ENCODE measurements around the gene ABTB2.

ABTB2 gene

GRCh38 chr11:34214961-34215805 lies 142.6 kb downstream of the ABTB2 start:
- ChIA-PET POLR2A (ENCODE audit: low non-redundant PET) (no interaction called here), CTCF (interaction anchor here (0.6 to 1.5 kb wide), 2 partner anchors 11 to 142 kb away, joined by 5 to 6 read pairs; partner anchors contain the start of gene ABTB2)
- peak; percentile 74 for DNase-seq (ENCODE audit: low spot score)
- H3K27ac ChIP-seq = peak overlapping the region; percentile 58
- no peak for TF ChIP-seq CTCF (conservative IDR thresholded peaks at IDR 0.05; ENCODE audit: low read depth)

GRCh38 chr11:34213366-34213765 lies 144.4 kb downstream of the ABTB2 start:
- CTCF ChIA-PET = no interaction called here
- POLR2A ChIA-PET (ENCODE audit: low non-redundant PET) = no interaction called here
- no peak for TF ChIP-seq CTCF (conservative IDR thresholded peaks at IDR 0.05; ENCODE audit: low read depth)
- H3K27ac ChIP-seq = no peak overlapping the region
- no peak for DNase-seq (ENCODE audit: low spot score)

- TF ChIP-seq CTCF (conservative IDR thresholded peaks at IDR 0.05; ENCODE audit: low read depth) = no peak
- DNase-seq (ENCODE audit: low spot score) = no peak
- no peak overlapping the region for H3K27ac ChIP-seq
- ChIA-PET CTCF (no interaction called here), POLR2A (ENCODE audit: low non-redundant PET) (no interaction called here)
These were observed 145.2 kb downstream of the ABTB2 start for GRCh38 chr11:34212566-34212965.

GRCh38 chr11:34209809-34210208 lies 148.0 kb downstream of the ABTB2 start:
- POLR2A ChIA-PET (ENCODE audit: low non-redundant PET) = no interaction called here
- CTCF ChIA-PET = interaction anchor here (0.8 kb wide), 1 partner anchor 28 kb away, joined by 3 read pairs; no protein-coding TSS in a partner anchor
- no peak for DNase-seq (ENCODE audit: low spot score)
- no peak for TF ChIP-seq CTCF (conservative IDR thresholded peaks at IDR 0.05; ENCODE audit: low read depth)
- no peak overlapping the region for H3K27ac ChIP-seq

GRCh38 chr11:34208266-34209135 lies 149.3 kb downstream of the ABTB2 start:
- CTCF ChIA-PET = interaction anchor here (2.4 kb wide), 1 partner anchor 34 kb away, joined by 8 read pairs; no protein-coding TSS in a partner anchor
- POLR2A ChIA-PET (ENCODE audit: low non-redundant PET) = no interaction called here
- no peak for DNase-seq (ENCODE audit: low spot score)
- TF ChIP-seq CTCF (conservative IDR thresholded peaks at IDR 0.05; ENCODE audit: low read depth) = no peak
- H3K27ac ChIP-seq = peak overlapping the region; percentile 10; the same call in 1 of the 2 replicates

GRCh38 chr11:34207487-34208180 lies 150.2 kb downstream of the ABTB2 start:
- POLR2A ChIA-PET (ENCODE audit: low non-redundant PET) = no interaction called here
- H3K27ac ChIP-seq = no peak overlapping the region
- no peak for TF ChIP-seq CTCF (conservative IDR thresholded peaks at IDR 0.05; ENCODE audit: low read depth)
- DNase-seq (ENCODE audit: low spot score) = no peak
- CTCF ChIA-PET = interaction anchor here (2.4 kb wide), 1 partner anchor 33 kb away, joined by 8 read pairs; no protein-coding TSS in a partner anchor
